ENCODE results near the gene PPP3CA.

PPP3CA gene

DNA sequence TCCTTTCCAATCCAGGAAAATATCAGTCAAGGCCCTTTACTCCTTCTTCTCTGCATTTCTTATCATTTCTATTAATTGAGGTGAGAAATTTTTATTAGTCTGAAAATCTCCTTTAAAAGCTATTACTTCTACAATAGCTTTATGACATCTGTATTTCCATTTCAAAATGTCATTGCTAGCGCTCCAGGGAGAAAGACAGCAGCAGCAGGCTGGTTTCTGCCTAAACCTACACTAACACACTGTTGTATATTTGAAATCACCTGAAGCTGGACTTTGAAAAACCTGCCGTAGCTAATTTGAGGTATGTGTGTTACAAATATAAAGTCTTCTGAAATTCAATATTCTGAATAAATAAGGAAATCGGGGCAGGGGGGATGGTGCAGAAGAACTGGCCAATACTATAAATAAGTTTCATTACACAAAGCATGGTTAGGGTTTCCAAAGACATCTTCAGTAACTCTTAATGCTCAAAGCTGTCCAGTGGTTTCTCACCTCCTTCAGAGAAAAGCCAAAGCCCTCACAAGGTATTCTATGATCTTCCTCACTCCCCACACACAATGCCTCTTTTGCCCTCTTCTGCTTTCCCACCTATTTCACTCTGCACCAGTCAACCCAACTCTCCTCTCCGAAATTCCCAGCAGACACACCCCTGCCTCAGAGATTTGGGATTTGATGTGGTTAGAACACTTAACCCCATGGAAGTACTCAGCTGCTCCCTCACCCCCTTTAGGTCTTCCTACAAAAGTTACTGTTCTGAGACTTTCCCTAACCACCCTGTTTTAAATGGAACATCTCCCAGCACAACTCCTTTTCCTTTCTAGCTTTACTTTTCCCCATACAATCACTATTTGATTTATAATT is 122.7 kb downstream of the PPP3CA start:
- no peaks in the 10 kb centered on the region for H3K9me3 ChIP-seq (ENCODE audit: control insufficient read depth, low read depth, low read length)
- peaks cover 4% of the 10 kb centered on the region for H3K4me1 ChIP-seq (ENCODE audit: control insufficient read depth, low read depth, low read length)
- no peak overlapping the region for H3K4me3 ChIP-seq (ENCODE audit: low read length)
- H3K9ac ChIP-seq (ENCODE audit: low read length), result no peak overlapping the region
- H3K27ac ChIP-seq (ENCODE audit: low read length), result no peak overlapping the region
- H3K36me3 ChIP-seq (ENCODE audit: control insufficient read depth, low read depth, low read length), result no peaks in the 10 kb centered on the region
- H3K27me3 ChIP-seq (ENCODE audit: control insufficient read depth, insufficient read depth, low read length), result no peaks in the 10 kb centered on the region

DNA sequence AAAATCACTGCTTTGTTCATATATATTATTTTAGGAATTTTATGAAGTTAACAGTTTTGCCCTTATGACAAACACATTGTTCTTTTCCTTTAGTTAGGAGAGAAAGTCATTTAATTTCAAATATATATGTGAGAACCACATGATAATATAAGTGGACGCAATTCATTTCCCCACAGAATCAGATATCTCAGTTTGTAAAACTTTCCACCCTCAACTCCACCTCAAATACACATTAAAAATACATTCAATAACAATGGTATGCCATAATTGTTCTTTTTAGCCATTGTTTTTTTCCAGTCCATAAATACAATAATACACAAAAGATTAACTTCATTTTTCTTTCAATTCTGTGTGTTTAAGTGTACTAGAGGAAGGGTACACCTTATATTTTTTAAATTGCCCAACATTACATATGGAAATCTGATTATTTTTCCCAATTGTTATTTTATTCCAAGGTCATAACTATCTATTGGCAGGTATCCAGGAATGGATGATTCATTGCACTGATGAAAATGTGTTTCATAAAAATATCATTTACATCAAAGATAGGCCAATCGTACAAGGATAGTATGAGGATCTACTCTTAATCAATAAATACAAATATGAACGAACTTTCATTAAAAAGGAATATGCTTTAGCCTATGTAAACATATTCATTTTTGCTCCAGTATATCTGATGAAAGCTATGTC is 125.0 kb downstream of the PPP3CA start:
- Histone ChIP-seq H3K9me3 (ENCODE audit: control insufficient read depth, low read depth, low read length) (no peaks in the 10 kb centered on the region), H3K4me3 (ENCODE audit: low read length) (no peak overlapping the region), H3K27me3 (ENCODE audit: control insufficient read depth, insufficient read depth, low read length) (no peaks in the 10 kb centered on the region), H3K4me1 (ENCODE audit: control insufficient read depth, low read depth, low read length) (peaks cover 4% of the 10 kb centered on the region), H3K27ac (ENCODE audit: low read length) (no peak overlapping the region), H3K36me3 (ENCODE audit: control insufficient read depth, low read depth, low read length) (no peaks in the 10 kb centered on the region), H3K9ac (ENCODE audit: low read length) (no peak overlapping the region)

DNA sequence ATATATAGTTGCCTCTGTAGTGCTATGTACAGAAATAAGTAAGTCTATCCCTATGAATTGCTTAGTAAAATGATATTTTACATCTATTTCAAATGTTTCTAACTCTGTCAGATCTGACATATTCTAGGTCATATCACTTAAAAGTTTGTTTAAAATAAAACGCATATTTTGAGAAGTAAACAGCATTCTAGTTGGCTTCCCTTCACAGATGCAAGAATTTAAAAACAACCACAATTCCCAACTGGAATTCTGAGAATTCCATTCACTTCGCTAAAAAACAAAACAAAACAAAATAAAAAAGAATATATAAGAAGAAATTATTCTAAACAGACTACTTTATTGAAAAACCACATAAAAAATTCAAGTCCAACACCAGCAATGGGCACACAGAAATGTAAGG is 126.0 kb downstream of the PPP3CA start:
- Histone ChIP-seq H3K4me1 (ENCODE audit: control insufficient read depth, low read depth, low read length) (peaks cover 4% of the 10 kb centered on the region), H3K4me3 (ENCODE audit: low read length) (no peak overlapping the region), H3K27ac (ENCODE audit: low read length) (no peak overlapping the region)

DNA sequence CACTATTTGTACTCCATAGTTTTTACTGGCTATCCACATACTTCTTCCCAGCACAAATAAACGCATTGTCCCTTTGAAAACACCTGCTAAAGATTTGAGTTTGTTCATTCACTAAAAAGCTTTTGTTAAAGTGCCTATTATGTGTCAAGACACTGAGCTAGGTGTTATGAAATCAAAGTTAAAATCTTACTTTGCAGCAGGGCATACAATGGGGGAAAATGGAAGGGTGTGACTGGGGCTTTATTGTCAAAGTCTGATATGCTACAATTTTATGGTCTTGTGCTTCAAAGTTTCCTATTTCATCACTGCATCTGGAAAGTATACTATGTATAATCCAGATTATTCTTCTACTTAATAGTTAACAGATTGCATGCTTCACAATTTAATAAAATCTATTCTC is 128.4 kb downstream of the PPP3CA start:
- Histone ChIP-seq H3K27ac (ENCODE audit: low read length) (no peak overlapping the region), H3K27me3 (ENCODE audit: control insufficient read depth, insufficient read depth, low read length) (no peaks in the 10 kb centered on the region), H3K36me3 (ENCODE audit: control insufficient read depth, low read depth, low read length) (no peaks in the 10 kb centered on the region), H3K9ac (ENCODE audit: low read length) (no peak overlapping the region), H3K4me3 (ENCODE audit: low read length) (no peak overlapping the region), H3K9me3 (ENCODE audit: control insufficient read depth, low read depth, low read length) (no peaks in the 10 kb centered on the region), H3K4me1 (ENCODE audit: control insufficient read depth, low read depth, low read length) (peaks cover 4% of the 10 kb centered on the region)

More for the DNA sequence above, 126.0 kb downstream of the PPP3CA start:
- no peaks in the 10 kb centered on the region for H3K9me3 ChIP-seq (ENCODE audit: control insufficient read depth, low read depth, low read length)
- no peak overlapping the region for H3K9ac ChIP-seq (ENCODE audit: low read length)
- H3K27me3 ChIP-seq (ENCODE audit: control insufficient read depth, insufficient read depth, low read length), result no peaks in the 10 kb centered on the region
- H3K36me3 ChIP-seq (ENCODE audit: control insufficient read depth, low read depth, low read length), result no peaks in the 10 kb centered on the region

DNA sequence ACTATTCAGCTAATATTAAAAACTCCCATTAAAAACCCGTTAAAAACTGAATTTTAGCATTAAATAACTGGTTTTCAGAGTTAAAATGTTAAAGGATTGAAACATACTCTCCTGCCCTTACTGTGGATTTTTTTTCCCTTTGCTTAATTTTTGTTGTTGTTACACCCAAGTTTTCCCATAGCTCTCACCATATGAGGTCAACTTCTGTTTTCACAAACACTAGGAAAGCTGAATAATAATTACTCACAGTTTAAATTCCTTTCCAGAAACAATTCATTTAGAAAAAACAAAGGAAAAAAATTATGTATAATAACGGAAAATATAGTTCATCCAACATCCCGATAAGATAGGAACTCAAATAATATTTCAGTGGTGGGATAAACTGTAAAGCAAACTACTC is 129.0 kb downstream of the PPP3CA start:
- Histone ChIP-seq H3K4me3 (ENCODE audit: low read length) (no peak overlapping the region), H3K9ac (ENCODE audit: low read length) (no peak overlapping the region), H3K36me3 (ENCODE audit: control insufficient read depth, low read depth, low read length) (no peaks in the 10 kb centered on the region), H3K9me3 (ENCODE audit: control insufficient read depth, low read depth, low read length) (no peaks in the 10 kb centered on the region), H3K27ac (ENCODE audit: low read length) (no peak overlapping the region), H3K27me3 (ENCODE audit: control insufficient read depth, insufficient read depth, low read length) (no peaks in the 10 kb centered on the region), H3K4me1 (ENCODE audit: control insufficient read depth, low read depth, low read length) (peaks cover 4% of the 10 kb centered on the region)

DNA sequence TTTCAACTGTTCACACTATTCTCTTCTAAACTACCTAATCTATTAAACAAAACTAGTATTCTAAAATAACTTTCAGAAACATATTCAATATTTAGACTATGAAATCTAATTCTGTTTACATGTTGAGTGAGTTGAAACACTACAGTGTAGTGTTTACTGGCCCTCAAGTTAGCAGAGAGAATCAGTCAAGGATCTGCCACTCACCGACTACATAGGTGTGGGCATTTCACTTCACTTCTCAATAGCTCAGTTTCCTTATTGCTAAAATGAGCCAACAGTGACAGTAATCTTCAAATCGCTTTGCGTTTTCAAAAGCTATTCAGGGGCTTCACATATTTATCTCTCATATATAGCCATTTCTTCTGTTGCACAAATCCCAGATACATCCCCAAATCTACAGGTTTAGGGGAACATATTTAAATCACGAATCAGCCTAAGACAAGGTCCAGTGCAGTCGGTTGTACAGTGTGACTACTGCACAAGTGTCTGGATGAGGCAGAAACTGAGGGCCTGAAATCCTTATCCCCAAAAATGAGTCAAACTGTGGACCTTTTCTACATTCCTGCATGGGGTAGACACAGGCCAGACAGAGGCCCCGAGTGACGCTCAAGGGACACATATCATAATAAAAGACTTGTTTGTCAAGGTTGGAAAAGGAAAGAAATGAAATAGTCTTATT is 129.8 kb downstream of the PPP3CA start:
- H3K4me1 ChIP-seq (ENCODE audit: control insufficient read depth, low read depth, low read length), result peaks cover 4% of the 10 kb centered on the region
- no peaks in the 10 kb centered on the region for H3K36me3 ChIP-seq (ENCODE audit: control insufficient read depth, low read depth, low read length)
- H3K9ac ChIP-seq (ENCODE audit: low read length), result no peak overlapping the region
- H3K27me3 ChIP-seq (ENCODE audit: control insufficient read depth, insufficient read depth, low read length), result no peaks in the 10 kb centered on the region
- no peaks in the 10 kb centered on the region for H3K9me3 ChIP-seq (ENCODE audit: control insufficient read depth, low read depth, low read length)
- H3K27ac ChIP-seq (ENCODE audit: low read length), result no peak overlapping the region
- H3K4me3 ChIP-seq (ENCODE audit: low read length), result no peak overlapping the region

DNA sequence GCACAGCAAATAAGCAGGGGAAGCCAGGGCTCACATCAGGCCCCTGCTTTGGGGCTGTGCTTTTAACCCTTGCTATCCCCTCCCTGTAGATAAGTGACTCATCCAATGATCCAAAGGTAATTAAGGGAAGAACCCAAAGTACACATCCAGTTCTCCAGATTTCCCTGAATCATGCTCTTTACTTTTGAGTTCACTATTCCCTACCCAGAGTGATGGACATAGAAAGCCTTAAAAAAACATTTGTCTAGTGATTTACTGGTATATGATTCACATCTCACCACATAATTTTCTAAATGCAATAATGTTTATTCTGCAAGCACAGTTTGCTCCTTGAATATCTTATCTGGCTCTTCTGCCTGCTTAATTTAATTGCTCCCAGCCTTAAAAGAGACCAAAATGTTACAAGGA is 136.2 kb downstream of the PPP3CA start:
- Histone ChIP-seq H3K4me1 (ENCODE audit: control insufficient read depth, low read depth, low read length) (peaks cover 16% of the 10 kb centered on the region), H3K27me3 (ENCODE audit: control insufficient read depth, insufficient read depth, low read length) (no peaks in the 10 kb centered on the region), H3K27ac (ENCODE audit: low read length) (no peak overlapping the region), H3K36me3 (ENCODE audit: control insufficient read depth, low read depth, low read length) (no peaks in the 10 kb centered on the region), H3K9me3 (ENCODE audit: control insufficient read depth, low read depth, low read length) (no peaks in the 10 kb centered on the region), H3K4me3 (ENCODE audit: low read length) (no peak overlapping the region), H3K9ac (ENCODE audit: low read length) (no peak overlapping the region)

DNA sequence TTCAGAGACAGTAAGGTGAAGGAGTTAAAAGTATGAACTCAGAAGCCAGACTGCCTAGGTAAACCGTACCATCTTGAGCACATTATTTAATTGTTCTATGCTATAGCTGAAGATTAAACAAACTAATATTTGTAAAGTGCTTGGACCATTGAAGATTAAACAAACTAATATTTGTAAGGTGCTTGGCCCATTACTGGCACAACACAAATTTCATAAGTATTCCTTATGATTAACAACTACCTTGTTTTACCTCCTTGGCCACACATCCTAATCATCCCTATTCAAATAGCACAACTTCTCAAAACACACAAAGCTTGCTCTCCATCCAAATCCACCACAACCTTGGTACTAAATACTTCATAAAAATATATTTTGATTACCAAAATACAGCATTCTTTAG is 137.0 kb downstream of the PPP3CA start:
- Histone ChIP-seq H3K27ac (ENCODE audit: low read length) (no peak overlapping the region), H3K4me1 (ENCODE audit: control insufficient read depth, low read depth, low read length) (peaks cover 16% of the 10 kb centered on the region), H3K9ac (ENCODE audit: low read length) (no peak overlapping the region), H3K27me3 (ENCODE audit: control insufficient read depth, insufficient read depth, low read length) (no peaks in the 10 kb centered on the region), H3K36me3 (ENCODE audit: control insufficient read depth, low read depth, low read length) (no peaks in the 10 kb centered on the region), H3K4me3 (ENCODE audit: low read length) (no peak overlapping the region), H3K9me3 (ENCODE audit: control insufficient read depth, low read depth, low read length) (no peaks in the 10 kb centered on the region)

DNA sequence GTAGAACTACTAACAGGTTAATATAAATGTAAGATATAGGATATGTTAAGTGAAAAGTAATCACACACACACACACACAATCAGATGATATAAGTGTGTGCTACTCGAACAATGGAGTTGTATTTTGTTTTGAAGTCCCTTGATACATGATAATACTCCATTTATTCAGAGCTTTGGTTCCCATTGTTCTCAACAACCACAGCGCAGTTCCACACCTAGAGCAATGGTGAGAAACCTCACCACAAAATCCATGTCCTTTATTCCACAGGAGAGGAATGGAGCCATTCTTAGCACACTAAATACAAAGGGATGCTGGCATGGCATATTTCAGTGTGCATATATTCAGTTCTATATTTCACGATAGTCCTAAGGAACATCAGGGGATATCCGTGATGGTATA is 139.2 kb downstream of the PPP3CA start:
- H3K4me3 ChIP-seq (ENCODE audit: low read length), result no peak overlapping the region
- H3K9me3 ChIP-seq (ENCODE audit: control insufficient read depth, low read depth, low read length), result no peaks in the 10 kb centered on the region
- no peak overlapping the region for H3K27ac ChIP-seq (ENCODE audit: low read length)
- H3K9ac ChIP-seq (ENCODE audit: low read length), result no peak overlapping the region
- H3K36me3 ChIP-seq (ENCODE audit: control insufficient read depth, low read depth, low read length), result no peaks in the 10 kb centered on the region
- no peaks in the 10 kb centered on the region for H3K27me3 ChIP-seq (ENCODE audit: control insufficient read depth, insufficient read depth, low read length)
- peaks cover 16% of the 10 kb centered on the region for H3K4me1 ChIP-seq (ENCODE audit: control insufficient read depth, low read depth, low read length)

DNA sequence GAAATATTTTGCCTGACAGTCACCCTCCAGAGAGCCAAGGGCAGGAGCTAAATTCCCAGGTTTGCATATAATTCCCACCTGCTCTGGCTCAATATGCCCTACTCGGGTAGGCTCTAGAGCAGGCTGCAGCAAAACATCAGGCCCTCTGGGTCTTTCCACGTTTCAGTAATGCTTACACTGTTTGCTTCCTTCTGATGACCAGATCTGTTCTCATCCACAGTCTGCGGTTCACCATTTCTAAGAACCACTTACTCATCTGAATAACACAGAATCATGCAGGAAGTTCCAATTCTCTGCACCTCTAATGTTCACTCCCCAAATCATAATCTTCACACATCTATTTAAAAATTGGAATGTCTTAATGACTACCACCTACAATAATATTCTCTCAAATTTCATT is 141.4 kb downstream of the PPP3CA start:
- H3K27me3 ChIP-seq (ENCODE audit: control insufficient read depth, insufficient read depth, low read length), result no peaks in the 10 kb centered on the region
- H3K9ac ChIP-seq (ENCODE audit: low read length), result no peak overlapping the region
- H3K4me3 ChIP-seq (ENCODE audit: low read length), result no peak overlapping the region
- no peak overlapping the region for H3K27ac ChIP-seq (ENCODE audit: low read length)
- peaks cover 8% of the 10 kb centered on the region for H3K4me1 ChIP-seq (ENCODE audit: control insufficient read depth, low read depth, low read length)
- H3K9me3 ChIP-seq (ENCODE audit: control insufficient read depth, low read depth, low read length), result no peaks in the 10 kb centered on the region
- H3K36me3 ChIP-seq (ENCODE audit: control insufficient read depth, low read depth, low read length), result no peaks in the 10 kb centered on the region

DNA sequence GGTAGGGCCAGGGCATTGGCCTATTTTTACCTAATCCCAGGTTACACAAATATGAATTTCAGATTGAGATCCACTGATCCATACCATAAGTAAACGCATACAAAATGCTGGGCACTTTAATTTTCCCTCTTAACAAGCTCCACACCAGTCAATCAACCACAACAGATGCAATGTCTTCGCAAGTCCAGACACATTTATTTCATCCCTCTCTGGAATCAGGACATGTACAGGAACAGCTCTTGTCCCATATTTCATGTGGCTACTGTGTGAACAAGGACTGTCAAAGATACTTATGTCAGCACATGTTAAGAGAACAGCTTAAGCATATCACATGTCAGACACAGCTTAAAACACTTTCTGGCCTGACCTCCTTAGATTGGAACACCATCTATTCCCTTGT is 145.9 kb downstream of the PPP3CA start:
- Histone ChIP-seq H3K27me3 (ENCODE audit: control insufficient read depth, insufficient read depth, low read length) (no peaks in the 10 kb centered on the region), H3K9ac (ENCODE audit: low read length) (no peak overlapping the region), H3K36me3 (ENCODE audit: control insufficient read depth, low read depth, low read length) (no peaks in the 10 kb centered on the region), H3K4me3 (ENCODE audit: low read length) (no peak overlapping the region), H3K27ac (ENCODE audit: low read length) (no peak overlapping the region), H3K4me1 (ENCODE audit: control insufficient read depth, low read depth, low read length) (no peaks in the 10 kb centered on the region), H3K9me3 (ENCODE audit: control insufficient read depth, low read depth, low read length) (no peaks in the 10 kb centered on the region)

Measured in iPS-18a (cell line).